Osteocyte (in vitro differentiated cells): ENCODE results near the gene RBP7. TPM values are rescaled to one million over a fixed set of nuclear protein-coding genes. Genes with fewer than 3 reads are reported as not detected.

Source experiments
- DNase-seq: peaks from one replicate; pipeline ENCODE4 v3.0.0; 2021; ENCODE audit warnings: mixed read lengths; ENCODE audit not compliant: unreplicated experiment; ENCODE audit errors: extremely low spot score
- H3K27ac Mint-ChIP-seq: one replicate; pipeline ENCODE4 v1.8.0; 2021; ENCODE audit warnings: mild to moderate bottlenecking, mixed read lengths; ENCODE audit not compliant: unreplicated experiment
- H3K27me3 Mint-ChIP-seq: one replicate; pipeline ENCODE4 v1.8.0; 2021; ENCODE audit warnings: mixed read lengths; ENCODE audit not compliant: unreplicated experiment
- H3K36me3 Mint-ChIP-seq: one replicate; pipeline ENCODE4 v1.8.0; 2021; ENCODE audit warnings: mixed read lengths; ENCODE audit not compliant: unreplicated experiment
- H3K4me1 Mint-ChIP-seq: one replicate; pipeline ENCODE4 v1.8.0; 2021; ENCODE audit warnings: mixed read lengths; ENCODE audit not compliant: unreplicated experiment
- H3K4me3 Mint-ChIP-seq: one replicate; pipeline ENCODE4 v1.8.0; 2021; ENCODE audit warnings: mild to moderate bottlenecking, moderate library complexity, mixed read lengths; ENCODE audit not compliant: unreplicated experiment
- H3K9me3 Mint-ChIP-seq: one replicate; pipeline ENCODE4 v1.8.0; 2021; ENCODE audit warnings: mixed read lengths; ENCODE audit not compliant: unreplicated experiment
- CTCF ChIP-seq: fragments of 200-600 bp; sonication (generic); IDR thresholded peaks from 2 replicates; pipeline ENCODE4 v1.5.0; 2021; ENCODE audit warnings: antibody characterized with exemption, mild to moderate bottlenecking, moderate library complexity
- microRNA-seq: library from miRNA; unstranded; fragments of <30 nt; microRNA quantifications from one replicate; pipeline ENCODE4 v1.1.0, GENCODE V29; 2020; ENCODE audit not compliant: unreplicated experiment
- total RNA-seq: library from RNA; stranded (reverse); gene quantifications from 2 replicates; pipeline ENCODE4 v1.2.1, GENCODE V29; 2021

The RBP7 gene
- total RNA-seq, 1 donor from 2014 or later = not detected

DNA sequence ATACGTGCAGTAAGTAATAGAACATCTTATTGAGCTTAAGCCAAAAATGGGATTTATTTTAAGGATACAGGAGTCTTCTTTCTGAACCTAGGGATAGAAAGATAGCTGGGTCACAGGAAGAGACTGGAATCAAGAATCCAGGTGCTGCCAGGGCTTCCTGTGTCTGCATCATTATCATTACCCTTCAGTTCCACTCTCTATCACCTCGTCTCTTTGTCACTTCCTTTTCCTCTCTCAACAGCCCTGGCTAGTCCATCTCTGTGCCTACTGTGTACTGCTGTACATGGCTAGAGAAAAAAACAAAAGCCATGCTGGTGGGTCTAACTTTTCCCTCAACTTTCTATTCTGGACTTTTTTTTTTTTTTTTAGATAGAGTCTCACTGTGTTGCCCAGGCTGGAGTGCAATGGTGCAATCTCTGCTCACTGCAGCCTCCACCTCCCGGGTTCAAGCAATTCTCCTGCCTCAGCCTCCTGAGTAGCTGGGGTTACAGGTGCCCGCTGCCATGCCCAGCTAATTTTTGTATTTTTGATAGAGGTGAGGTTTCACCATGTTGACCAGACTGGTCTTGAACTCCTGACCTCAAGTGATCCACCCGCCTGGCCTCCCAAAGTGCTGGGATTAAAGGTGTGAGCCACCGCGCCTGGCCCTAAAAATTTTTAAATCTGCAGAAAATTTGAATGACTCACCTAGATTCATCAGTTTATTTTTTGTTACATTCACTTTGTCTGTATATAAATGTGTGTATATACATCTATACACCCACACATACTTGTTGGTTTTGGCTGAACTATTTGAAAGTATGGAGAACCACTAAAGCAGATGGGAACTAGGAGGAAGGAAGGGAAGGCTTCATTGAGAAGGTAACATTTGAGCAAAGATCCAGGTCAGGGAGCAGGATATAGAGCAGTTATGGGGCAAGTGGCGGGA is 67.7 kb downstream of the RBP7 start:
- peaks cover 18% of the 10 kb centered on the region for H3K4me1 Mint-ChIP-seq
- H3K27me3 Mint-ChIP-seq = no peaks in the 10 kb centered on the region
- H3K36me3 Mint-ChIP-seq = peaks cover 5% of the 10 kb centered on the region
- H3K4me3 Mint-ChIP-seq = no peak overlapping the region
- TF ChIP-seq CTCF = no peak
- no peaks in the 10 kb centered on the region for H3K9me3 Mint-ChIP-seq
- H3K27ac Mint-ChIP-seq = peak overlapping the region; percentile 12
- DNase-seq = no peak

- Mint-ChIP-seq H3K4me1 (peaks cover 18% of the 10 kb centered on the region), H3K27ac (peak overlapping the region; percentile 38), H3K36me3 (peaks cover 5% of the 10 kb centered on the region), H3K9me3 (no peaks in the 10 kb centered on the region), H3K27me3 (no peaks in the 10 kb centered on the region), H3K4me3 (no peak overlapping the region)
- no peak for DNase-seq
- TF ChIP-seq CTCF = no peak
Observed at GRCh38 chr1:10065344-10065685, 68.3 kb downstream of the RBP7 start.

Small RNAs within 50 kb of the gene (microRNA-seq; reads per million reads assigned to microRNA genes)
- gene MIR5697 = not detected

Other genes with a start within 250 kb of the RBP7 start
- gene CLSTN1, start 173.3 kb upstream of the RBP7 start, total RNA-seq = 179 and 187 TPM in 2 replicates
- gene CTNNBIP1, start 87.0 kb upstream of the RBP7 start, total RNA-seq = 27.6 and 30.4 TPM in 2 replicates
- gene LZIC, start 53.8 kb upstream of the RBP7 start, total RNA-seq = 28.6 and 32.3 TPM in 2 replicates
- 14.5 TPM in 2 replicates for gene NMNAT1, start 53.8 kb upstream of the RBP7 start, total RNA-seq
- 59.3 and 62.2 TPM in 2 replicates for gene UBE4B, start 35.7 kb downstream of the RBP7 start, total RNA-seq
- 48.9 and 51.5 TPM in 2 replicates for gene KIF1B, start 213.3 kb downstream of the RBP7 start, total RNA-seq